Measurements from ENCODE around the gene HLX.

The HLX gene

GRCh38 chr1:220882061-220882891, 3.0 kb downstream of the HLX start:
- DNase-seq: peak in 1 of 51 donors; percentile 18

- DNase-seq: peak in 6 of 51 donors; percentile 18 to 39 (median 27)
Observed at GRCh38 chr1:220884109-220884980, 5.1 kb downstream of the HLX start.

- no peak for DNase-seq
Observed at GRCh38 chr1:220884981-220885918, 6.0 kb downstream of the HLX start.

- no peak for DNase-seq
Observed at GRCh38 chr1:220885971-220886370, 6.7 kb downstream of the HLX start.

GRCh38 chr1:220886470-220887201, 7.4 kb downstream of the HLX start:
- no peak for DNase-seq

- no peak for DNase-seq
Observed at GRCh38 chr1:220887202-220887519, 7.9 kb downstream of the HLX start.

GRCh38 chr1:220887520-220888416, 8.5 kb downstream of the HLX start:
- DNase-seq: no peak

- no peak for DNase-seq
Observed at GRCh38 chr1:220888417-220888986, 9.3 kb downstream of the HLX start.

GRCh38 chr1:220889333-220889732, 10.1 kb downstream of the HLX start:
- no peak for DNase-seq

GRCh38 chr1:220889848-220890287, 10.6 kb downstream of the HLX start:
- no peak for DNase-seq

GRCh38 chr1:220890602-220891001, 11.4 kb downstream of the HLX start:
- no peak for DNase-seq

GRCh38 chr1:220891224-220892085, 12.2 kb downstream of the HLX start:
- DNase-seq: no peak

GRCh38 chr1:220892086-220892376, 12.8 kb downstream of the HLX start:
- DNase-seq: no peak

- DNase-seq: no peak
Observed at GRCh38 chr1:220892997-220893700, 13.9 kb downstream of the HLX start.

GRCh38 chr1:220893701-220894024, 14.4 kb downstream of the HLX start:
- no peak for DNase-seq

GRCh38 chr1:220894025-220894923, 15.0 kb downstream of the HLX start:
- no peak for DNase-seq

- no peak for DNase-seq
Observed at GRCh38 chr1:220894924-220895256, 15.6 kb downstream of the HLX start.

All from hypothalamus (tissue), 51 donors.